ENCODE data around the gene MAN1C1.
"Not testable (repeated sequence)": the region's sequence is repeated elsewhere in the genome, so short reads cannot be mapped to it uniquely, and the experiment has no call there.

Gene MAN1C1

DNA sequence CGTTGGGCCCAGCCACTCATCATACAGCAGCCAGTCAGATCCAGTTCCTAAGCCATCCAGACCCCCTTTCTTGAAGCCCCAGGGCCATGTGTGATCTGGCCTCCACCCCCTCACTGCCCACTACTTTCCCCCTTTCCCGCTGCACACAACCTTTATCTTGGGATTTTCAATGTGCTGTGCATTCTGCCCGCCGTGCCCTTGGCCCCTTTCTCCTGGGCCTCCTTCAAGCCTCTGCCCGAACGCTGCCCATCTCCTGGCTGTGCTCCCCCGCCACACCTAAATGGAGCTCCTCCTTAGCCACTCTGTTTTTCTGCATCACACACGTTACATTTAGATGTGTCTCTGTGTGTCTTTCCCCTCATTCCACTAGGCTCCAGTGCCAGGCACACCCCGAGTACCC, 116.7 kb downstream of the MAN1C1 start:
- no peaks in the 10 kb centered on the region for H3K4me1 ChIP-seq (ENCODE audit: control insufficient read depth, insufficient read depth, low read length, unreplicated experiment)
- no peaks in the 10 kb centered on the region for H3K79me2 ChIP-seq (ENCODE audit: control insufficient read depth, insufficient read depth, low read length, unreplicated experiment)
- no peak overlapping the region for H3K4me3 ChIP-seq (ENCODE audit: low read depth, low read length)
- H3K27ac ChIP-seq (ENCODE audit: low read depth, low read length): no peak overlapping the region
- no peaks in the 10 kb centered on the region for H3K36me3 ChIP-seq (ENCODE audit: insufficient read depth, low read length)
- no peaks in the 10 kb centered on the region; the same call in 1 of the 2 replicates for H3K27me3 ChIP-seq (ENCODE audit: insufficient read depth, low read length)
- H2AFZ ChIP-seq (ENCODE audit: low read length, unreplicated experiment): no peak overlapping the region

DNA sequence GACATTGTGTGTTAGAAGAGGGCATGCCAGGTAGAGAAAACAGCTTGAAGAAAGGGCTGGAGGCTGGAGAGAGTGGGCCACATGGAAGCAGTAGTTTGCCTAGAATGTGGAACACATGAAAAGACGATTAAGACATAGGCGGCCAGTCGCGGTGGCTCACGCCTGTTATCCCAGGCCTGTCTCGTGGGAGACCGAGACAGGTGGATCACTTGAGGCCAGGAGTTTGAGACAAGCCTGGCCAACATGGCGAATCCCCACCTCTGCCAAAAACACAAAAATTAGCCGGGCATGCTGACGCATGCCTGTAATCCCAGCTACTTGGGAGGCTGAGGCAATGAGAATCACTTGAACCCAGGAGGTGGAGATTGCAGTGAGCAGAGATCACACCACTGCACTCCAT, 118.4 kb downstream of the MAN1C1 start:
- H3K27ac ChIP-seq (ENCODE audit: low read depth, low read length); H2AFZ ChIP-seq (ENCODE audit: low read length, unreplicated experiment); H3K4me3 ChIP-seq (ENCODE audit: low read depth, low read length); H3K36me3 ChIP-seq (ENCODE audit: insufficient read depth, low read length); H3K79me2 ChIP-seq (ENCODE audit: control insufficient read depth, insufficient read depth, low read length, unreplicated experiment); H3K4me1 ChIP-seq (ENCODE audit: control insufficient read depth, insufficient read depth, low read length, unreplicated experiment); H3K27me3 ChIP-seq (ENCODE audit: insufficient read depth, low read length): not testable (repeated sequence)

DNA sequence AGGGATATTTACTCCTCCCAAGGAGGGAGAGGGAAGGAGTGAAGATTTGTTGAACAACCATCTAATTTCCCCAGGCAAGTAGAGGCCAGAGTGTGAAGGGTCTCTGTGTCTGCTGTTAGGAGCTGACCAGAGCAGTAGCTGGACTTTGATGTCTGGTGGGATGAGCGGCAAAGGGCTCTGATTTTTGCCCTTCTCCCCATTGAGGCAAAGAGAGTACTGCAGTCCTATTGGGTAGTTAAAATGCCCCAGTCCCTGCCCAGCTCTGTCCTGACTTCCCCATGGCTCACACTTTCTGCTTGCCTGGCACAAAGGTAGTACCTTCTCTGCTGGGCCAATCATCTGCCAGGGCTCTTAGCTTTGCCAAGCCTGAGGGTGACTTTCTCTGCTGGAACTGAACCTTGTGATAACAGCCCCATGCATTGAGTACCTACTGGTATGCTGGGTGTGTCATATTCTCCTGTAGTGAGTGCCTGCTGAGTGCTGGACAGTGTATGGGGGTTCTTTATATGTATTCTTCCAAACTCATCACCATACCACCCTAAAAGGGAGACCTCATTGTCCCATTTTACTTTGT, 119.5 kb downstream of the MAN1C1 start:
- H3K4me1 ChIP-seq (ENCODE audit: control insufficient read depth, insufficient read depth, low read length, unreplicated experiment): no peaks in the 10 kb centered on the region
- no peaks in the 10 kb centered on the region; the same call in 1 of the 2 replicates for H3K27me3 ChIP-seq (ENCODE audit: insufficient read depth, low read length)
- H3K27ac ChIP-seq (ENCODE audit: low read depth, low read length): no peak overlapping the region
- no peaks in the 10 kb centered on the region for H3K79me2 ChIP-seq (ENCODE audit: control insufficient read depth, insufficient read depth, low read length, unreplicated experiment)
- no peak overlapping the region for H3K4me3 ChIP-seq (ENCODE audit: low read depth, low read length)
- H2AFZ ChIP-seq (ENCODE audit: low read length, unreplicated experiment): no peak overlapping the region
- H3K36me3 ChIP-seq (ENCODE audit: insufficient read depth, low read length): no peaks in the 10 kb centered on the region

DNA sequence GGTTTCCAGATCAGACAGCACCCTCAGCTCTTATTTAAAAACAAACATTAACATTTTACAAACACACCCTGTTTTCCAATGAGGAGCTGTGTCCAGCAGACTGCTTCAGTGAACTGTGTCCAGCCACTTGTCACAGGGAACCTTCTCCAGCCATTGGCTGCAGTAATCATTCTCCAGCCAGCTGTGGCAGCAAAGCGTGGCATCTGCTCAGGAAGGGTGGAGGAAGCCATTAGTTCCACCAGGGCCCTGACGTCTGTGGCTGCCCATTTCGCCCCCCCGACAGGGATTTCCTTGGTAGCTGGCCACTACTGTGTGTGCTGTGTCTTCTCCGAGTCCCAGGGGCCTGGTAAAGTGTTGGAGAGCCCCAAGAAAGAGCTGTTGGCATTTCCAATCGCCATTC, 120.5 kb downstream of the MAN1C1 start:
- H3K36me3 ChIP-seq (ENCODE audit: insufficient read depth, low read length): no peaks in the 10 kb centered on the region
- H3K27ac ChIP-seq (ENCODE audit: low read depth, low read length): no peak overlapping the region

DNA sequence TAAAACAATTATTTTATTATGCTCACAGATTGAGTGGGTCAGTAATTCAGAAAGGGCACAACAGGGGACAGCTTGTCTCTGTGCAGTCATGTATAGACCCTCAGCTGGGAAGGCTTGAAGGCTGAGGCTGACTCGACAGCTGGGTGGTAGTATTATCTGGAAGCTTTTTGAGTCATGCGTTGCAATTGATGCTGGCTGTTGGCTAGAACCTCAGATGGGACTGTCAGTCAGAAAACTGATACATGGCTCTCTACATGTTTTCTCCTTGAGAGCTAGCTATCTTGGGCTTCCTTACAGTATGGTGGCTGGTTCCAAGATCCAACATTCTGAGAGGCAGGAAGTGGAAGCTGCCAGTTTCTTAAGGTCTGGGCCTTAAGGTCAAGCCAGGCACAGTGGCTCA, 121.9 kb downstream of the MAN1C1 start:
- Histone ChIP-seq H2AFZ (ENCODE audit: low read length, unreplicated experiment) (no peak overlapping the region), H3K27me3 (ENCODE audit: insufficient read depth, low read length) (no peaks in the 10 kb centered on the region; the same call in 1 of the 2 replicates), H3K27ac (ENCODE audit: low read depth, low read length) (no peak overlapping the region), H3K4me1 (ENCODE audit: control insufficient read depth, insufficient read depth, low read length, unreplicated experiment) (peaks cover 4% of the 10 kb centered on the region), H3K36me3 (ENCODE audit: insufficient read depth, low read length) (no peaks in the 10 kb centered on the region), H3K79me2 (ENCODE audit: control insufficient read depth, insufficient read depth, low read length, unreplicated experiment) (no peaks in the 10 kb centered on the region), H3K4me3 (ENCODE audit: low read depth, low read length) (no peak overlapping the region)

More for the DNA sequence above, 120.5 kb downstream of the MAN1C1 start:
- no peak overlapping the region for H2AFZ ChIP-seq (ENCODE audit: low read length, unreplicated experiment)
- no peak overlapping the region for H3K4me3 ChIP-seq (ENCODE audit: low read depth, low read length)
- no peaks in the 10 kb centered on the region; the same call in 1 of the 2 replicates for H3K27me3 ChIP-seq (ENCODE audit: insufficient read depth, low read length)
- no peaks in the 10 kb centered on the region for H3K4me1 ChIP-seq (ENCODE audit: control insufficient read depth, insufficient read depth, low read length, unreplicated experiment)
- no peaks in the 10 kb centered on the region for H3K79me2 ChIP-seq (ENCODE audit: control insufficient read depth, insufficient read depth, low read length, unreplicated experiment)

DNA sequence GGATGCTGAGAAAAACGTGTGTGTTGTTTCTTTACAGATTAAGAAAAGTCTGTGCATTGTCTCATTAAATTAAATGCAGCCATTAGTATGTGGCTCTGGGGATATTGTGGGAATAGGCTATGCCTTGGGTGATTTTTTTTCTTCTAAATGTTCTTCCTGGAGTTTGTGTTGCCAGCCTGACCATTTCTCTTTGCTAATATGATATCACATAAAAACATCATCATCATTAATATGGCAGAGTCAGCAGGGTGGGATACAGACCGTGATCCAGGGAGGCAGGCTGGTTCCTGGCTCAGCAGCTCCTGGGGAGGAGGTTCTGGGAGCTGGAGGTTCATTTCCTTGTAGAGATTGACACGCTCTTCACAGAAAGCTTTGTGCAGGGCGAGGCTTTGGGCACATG, 122.8 kb downstream of the MAN1C1 start:
- Histone ChIP-seq H3K27me3 (ENCODE audit: insufficient read depth, low read length) (no peaks in the 10 kb centered on the region; the same call in 1 of the 2 replicates), H3K36me3 (ENCODE audit: insufficient read depth, low read length) (no peaks in the 10 kb centered on the region)

DNA sequence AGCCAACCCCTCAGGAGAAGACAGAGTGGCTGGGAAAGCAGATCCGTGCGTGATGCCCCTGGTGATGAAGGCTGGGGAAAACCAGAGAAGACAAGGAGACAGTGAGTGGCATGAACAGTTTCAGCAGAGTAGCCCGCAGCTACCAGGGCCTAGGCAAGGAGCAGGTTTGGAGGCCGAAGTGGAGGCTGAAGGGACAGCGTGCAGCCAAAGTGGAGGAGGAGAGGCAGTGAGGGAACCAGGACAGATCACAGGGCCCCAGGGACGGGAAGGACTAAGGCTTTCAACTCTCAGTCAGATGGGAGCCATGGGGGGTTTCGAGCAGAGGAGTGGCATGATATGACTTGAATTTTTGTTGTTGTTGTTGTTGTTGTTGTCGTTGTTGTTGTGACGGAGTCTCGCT, 123.5 kb downstream of the MAN1C1 start:
- no peaks in the 10 kb centered on the region for H3K36me3 ChIP-seq (ENCODE audit: insufficient read depth, low read length)
- H2AFZ ChIP-seq (ENCODE audit: low read length, unreplicated experiment): no peak overlapping the region
- no peak overlapping the region for H3K27ac ChIP-seq (ENCODE audit: low read depth, low read length)
- H3K79me2 ChIP-seq (ENCODE audit: control insufficient read depth, insufficient read depth, low read length, unreplicated experiment): no peaks in the 10 kb centered on the region
- H3K27me3 ChIP-seq (ENCODE audit: insufficient read depth, low read length): no peaks in the 10 kb centered on the region; the same call in 1 of the 2 replicates
- peaks cover 15% of the 10 kb centered on the region for H3K4me1 ChIP-seq (ENCODE audit: control insufficient read depth, insufficient read depth, low read length, unreplicated experiment)
- H3K4me3 ChIP-seq (ENCODE audit: low read depth, low read length): no peak overlapping the region

More for the DNA sequence above, 122.8 kb downstream of the MAN1C1 start:
- no peak overlapping the region for H3K4me3 ChIP-seq (ENCODE audit: low read depth, low read length)
- H3K79me2 ChIP-seq (ENCODE audit: control insufficient read depth, insufficient read depth, low read length, unreplicated experiment): no peaks in the 10 kb centered on the region
- H3K27ac ChIP-seq (ENCODE audit: low read depth, low read length): no peak overlapping the region
- no peak overlapping the region for H2AFZ ChIP-seq (ENCODE audit: low read length, unreplicated experiment)
- peaks cover 12% of the 10 kb centered on the region for H3K4me1 ChIP-seq (ENCODE audit: control insufficient read depth, insufficient read depth, low read length, unreplicated experiment)

DNA sequence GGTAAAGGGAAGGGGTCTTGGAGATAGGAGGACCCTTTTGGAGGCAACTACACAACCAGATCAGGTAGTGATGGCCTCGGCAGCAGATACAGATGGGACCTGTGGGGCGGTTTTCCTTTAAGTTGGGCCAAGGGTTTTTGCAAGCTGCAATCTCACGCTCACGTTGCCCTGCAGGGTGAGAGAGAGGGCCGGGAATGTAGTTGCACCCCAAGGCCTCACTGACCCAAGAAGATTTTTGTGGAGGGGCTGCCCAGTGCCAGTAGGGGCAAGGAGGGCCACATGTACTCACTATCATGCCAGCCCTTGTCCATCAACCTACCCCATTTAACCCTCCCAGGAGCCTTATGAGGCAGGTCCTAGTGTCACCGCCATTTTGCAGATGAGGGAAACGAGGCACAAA, 125.7 kb downstream of the MAN1C1 start:
- no peak overlapping the region for H2AFZ ChIP-seq (ENCODE audit: low read length, unreplicated experiment)
- no peak overlapping the region for H3K27ac ChIP-seq (ENCODE audit: low read depth, low read length)
- no peaks in the 10 kb centered on the region for H3K79me2 ChIP-seq (ENCODE audit: control insufficient read depth, insufficient read depth, low read length, unreplicated experiment)
- H3K36me3 ChIP-seq (ENCODE audit: insufficient read depth, low read length): no peaks in the 10 kb centered on the region
- H3K27me3 ChIP-seq (ENCODE audit: insufficient read depth, low read length): no peaks in the 10 kb centered on the region
- peaks cover 15% of the 10 kb centered on the region for H3K4me1 ChIP-seq (ENCODE audit: control insufficient read depth, insufficient read depth, low read length, unreplicated experiment)
- no peak overlapping the region for H3K4me3 ChIP-seq (ENCODE audit: low read depth, low read length)

DNA sequence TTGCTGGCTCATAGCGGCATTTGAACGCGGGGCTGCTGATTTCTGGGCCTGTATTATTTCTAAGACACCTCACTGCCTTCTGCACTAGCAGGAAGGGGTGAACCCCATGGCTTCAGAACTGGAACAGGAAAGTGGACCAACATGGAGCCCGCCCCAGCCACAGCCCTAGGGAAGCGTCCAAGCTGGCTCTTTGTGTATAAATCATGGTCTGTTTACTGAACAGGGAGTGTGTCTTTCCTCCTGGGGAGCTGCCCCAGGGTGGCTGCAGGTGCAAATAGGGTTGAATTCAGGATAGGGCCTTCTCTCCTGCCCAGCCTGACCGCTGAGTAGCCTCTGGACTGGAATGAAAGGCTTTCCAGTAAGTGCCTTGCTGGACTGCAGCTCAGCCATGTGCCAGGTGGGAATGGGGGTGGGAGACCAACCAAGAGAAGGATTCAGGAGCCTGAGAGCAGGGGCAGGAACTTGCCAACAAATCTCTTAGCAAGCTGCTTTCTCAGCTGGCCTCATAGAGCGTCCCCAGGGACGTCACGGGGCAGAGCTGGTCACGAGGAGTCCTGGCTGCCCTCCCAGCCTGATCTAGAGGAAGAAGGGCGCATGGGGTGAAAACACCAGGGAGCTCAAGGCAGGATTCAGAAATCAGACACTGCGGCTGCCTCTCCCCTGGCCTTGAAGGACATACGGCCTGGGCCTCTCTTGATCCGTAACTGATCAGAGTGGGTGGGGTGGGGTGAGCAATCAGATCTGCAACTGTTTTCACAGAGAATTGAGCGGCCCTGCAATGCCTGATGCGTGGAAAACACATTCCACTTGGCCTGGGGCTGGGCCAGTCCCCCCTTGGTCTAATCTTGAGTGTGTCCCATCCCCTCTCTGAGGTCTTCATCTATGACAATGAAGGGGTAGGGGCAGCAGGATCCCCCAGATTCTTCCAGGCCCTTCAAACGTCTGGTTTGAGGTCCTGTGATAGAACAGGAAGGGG, 126.9 kb downstream of the MAN1C1 start:
- H2AFZ ChIP-seq (ENCODE audit: low read length, unreplicated experiment): peak overlapping the region; percentile 85
- peaks cover 15% of the 10 kb centered on the region for H3K4me1 ChIP-seq (ENCODE audit: control insufficient read depth, insufficient read depth, low read length, unreplicated experiment)
- no peaks in the 10 kb centered on the region for H3K27me3 ChIP-seq (ENCODE audit: insufficient read depth, low read length)
- no peaks in the 10 kb centered on the region for H3K79me2 ChIP-seq (ENCODE audit: control insufficient read depth, insufficient read depth, low read length, unreplicated experiment)
- no peaks in the 10 kb centered on the region for H3K36me3 ChIP-seq (ENCODE audit: insufficient read depth, low read length)
- no peak overlapping the region for H3K4me3 ChIP-seq (ENCODE audit: low read depth, low read length)
- H3K27ac ChIP-seq (ENCODE audit: low read depth, low read length): peak overlapping the region; percentile 66

DNA sequence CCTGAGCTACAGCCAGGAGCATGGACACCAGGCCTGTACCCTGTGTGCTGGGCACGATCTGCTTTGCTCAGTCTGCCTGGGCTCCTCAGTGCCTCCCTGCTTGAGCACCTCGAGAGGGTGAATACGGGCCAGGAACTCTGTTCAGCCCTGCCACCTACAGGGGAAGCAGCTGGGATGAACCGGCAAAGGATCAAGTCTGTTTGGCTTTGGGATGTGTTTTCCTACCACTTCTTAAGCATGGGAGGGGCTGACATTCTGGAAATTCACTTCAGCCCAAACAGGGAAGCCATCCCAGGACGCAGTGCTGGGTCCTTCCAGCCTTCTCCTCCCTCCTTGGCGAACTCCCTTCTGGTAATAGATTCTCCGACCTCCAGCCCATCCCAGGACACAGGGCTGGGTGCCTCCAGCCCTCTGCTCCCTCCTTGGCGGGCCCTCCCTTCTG, 127.6 kb downstream of the MAN1C1 start:
- Histone ChIP-seq H3K27me3 (ENCODE audit: insufficient read depth, low read length) (no peaks in the 10 kb centered on the region), H3K27ac (ENCODE audit: low read depth, low read length) (peak overlapping the region; percentile 66), H3K36me3 (ENCODE audit: insufficient read depth, low read length) (no peaks in the 10 kb centered on the region), H3K4me3 (ENCODE audit: low read depth, low read length) (no peak overlapping the region), H2AFZ (ENCODE audit: low read length, unreplicated experiment) (peak overlapping the region; percentile 85), H3K79me2 (ENCODE audit: control insufficient read depth, insufficient read depth, low read length, unreplicated experiment) (no peaks in the 10 kb centered on the region), H3K4me1 (ENCODE audit: control insufficient read depth, insufficient read depth, low read length, unreplicated experiment) (peaks cover 15% of the 10 kb centered on the region)

Measured in ACC112 (cell line).